GM12864 (cell line): ENCODE data around the gene DIAPH3.

Source experiments
- DNase-seq: peaks from one replicate; pipeline ENCODE4 v3.0.0-alpha.2; 2011; ENCODE audit warnings: low read depth
- H3K4me3 ChIP-seq: 2 replicates; pipeline ENCODE4 v1.5.1; 2011; ENCODE audit warnings: mild to moderate bottlenecking, low read depth, low read length, control low read depth
- CTCF ChIP-seq: IDR thresholded peaks from 2 replicates; pipeline ENCODE4 v1.5.1; 2011; ENCODE audit warnings: low read depth, mild to moderate bottlenecking, moderate library complexity, low read length, control low read depth, inconsistent platforms; ENCODE audit errors: missing control alignments

The DIAPH3 gene

DNA sequence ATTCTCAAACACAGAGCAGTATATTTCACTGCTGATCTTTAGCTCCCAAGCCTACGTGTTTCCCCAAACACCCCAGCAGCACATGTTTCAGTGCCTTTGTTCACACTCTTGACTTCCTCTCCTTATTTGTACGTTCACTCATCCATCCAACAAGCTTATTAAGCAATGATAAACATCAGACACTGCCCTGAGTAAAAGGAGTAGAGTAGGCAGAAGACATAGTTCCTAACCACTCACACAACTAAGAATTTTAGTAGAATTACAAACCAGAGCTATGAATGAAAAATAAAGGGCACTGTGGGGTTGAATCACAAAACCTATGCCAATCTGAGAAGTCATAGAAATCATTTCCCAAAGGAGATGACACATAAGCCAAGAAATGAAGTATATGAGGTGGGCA lies 213.5 kb downstream of the DIAPH3 start:
- TF ChIP-seq CTCF = no peak
- H3K4me3 ChIP-seq = no peak overlapping the region
- no peak for DNase-seq

GRCh38 chr13:59948686-59949085 lies 215.0 kb downstream of the DIAPH3 start:
- no peak for TF ChIP-seq CTCF
- no peak for DNase-seq

GRCh38 chr13:59946944-59947343 lies 216.8 kb downstream of the DIAPH3 start:
- no peak for TF ChIP-seq CTCF
- DNase-seq = no peak

More at GRCh38 chr13:59948686-59949085, 215.0 kb downstream of the DIAPH3 start:
- H3K4me3 ChIP-seq = no peak overlapping the region

DNA sequence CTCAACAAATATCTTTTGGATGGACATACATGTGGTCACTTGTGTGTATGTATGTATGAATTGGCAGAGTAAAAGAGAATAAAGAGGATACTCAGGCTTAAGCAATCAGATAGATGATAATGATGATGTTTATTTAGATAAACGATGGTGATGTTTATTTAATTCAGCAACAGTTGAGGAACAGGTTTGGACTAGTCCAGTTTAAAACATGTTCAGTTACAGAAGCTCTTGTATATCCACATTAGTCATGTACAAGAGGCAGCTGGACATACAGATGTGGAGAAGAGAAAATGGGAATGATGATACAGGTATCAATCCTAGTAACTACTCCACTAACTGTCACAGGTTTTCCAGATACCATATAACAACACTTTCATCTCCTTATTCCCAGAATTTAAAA lies 232.1 kb downstream of the DIAPH3 start:
- DNase-seq = no peak
- TF ChIP-seq CTCF = no peak
- no peak overlapping the region for H3K4me3 ChIP-seq

More at GRCh38 chr13:59946944-59947343, 216.8 kb downstream of the DIAPH3 start:
- no peak overlapping the region for H3K4me3 ChIP-seq

DNA sequence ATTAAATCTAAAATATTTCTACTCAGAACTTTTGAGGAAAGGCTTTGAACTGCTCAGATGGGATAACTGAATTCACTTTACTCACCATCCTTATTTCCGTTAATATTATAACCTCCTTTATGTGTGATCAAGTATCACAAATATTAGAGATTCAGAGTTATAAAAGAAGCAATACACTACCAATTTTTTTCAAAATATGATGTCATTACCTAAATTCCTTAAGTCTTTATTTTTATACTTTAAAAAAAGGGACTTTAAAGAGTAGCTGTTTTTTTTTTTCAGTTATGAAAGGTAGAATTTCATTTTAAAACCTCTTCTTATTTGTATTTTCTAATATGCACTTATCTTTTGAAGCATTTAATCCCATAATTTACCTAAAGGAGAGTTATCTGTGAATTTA lies 239.5 kb downstream of the DIAPH3 start:
- no peak overlapping the region for H3K4me3 ChIP-seq
- no peak for DNase-seq
- TF ChIP-seq CTCF = no peak

- no peak overlapping the region for H3K4me3 ChIP-seq
- DNase-seq = no peak
- no peak for TF ChIP-seq CTCF
Observed at GRCh38 chr13:59915252-59915651, 248.5 kb downstream of the DIAPH3 start.

DNA sequence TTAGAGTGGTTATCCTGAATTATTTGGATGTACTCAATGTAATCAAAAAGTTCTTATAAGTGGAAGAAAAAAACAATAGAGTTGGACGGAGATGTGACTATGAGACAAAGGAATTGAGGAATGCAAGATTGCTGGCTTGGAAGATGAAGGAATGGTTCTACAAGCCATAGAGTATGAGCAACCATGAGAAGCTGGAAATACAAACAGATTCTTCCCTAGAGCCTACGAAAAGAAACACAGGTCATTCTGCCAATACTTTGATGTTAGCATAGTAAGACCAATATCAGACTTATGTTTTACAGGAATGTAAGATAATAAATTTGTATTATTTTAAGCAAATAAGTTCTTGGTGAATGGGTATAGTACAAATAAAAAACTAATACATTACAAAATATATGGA lies 249.2 kb downstream of the DIAPH3 start:
- TF ChIP-seq CTCF = no peak
- H3K4me3 ChIP-seq = no peak overlapping the region
- DNase-seq = no peak
